Keratinocyte (primary cell): ENCODE data around the gene CTNNA2.

Experiments used
- CTCF ChIP-seq, 3 experiments: IDR thresholded peaks in 1 of 3; conservative IDR thresholded peaks in 1 of 3; optimal IDR thresholded peaks in 1 of 3; 2 replicates in 2 of 3; 3 replicates in 1 of 3; pipeline versions ENCODE3 to v1.5.1; 2011; ENCODE audit warnings: low read length in 3 of 3, mild to moderate bottlenecking in 3 of 3, moderate library complexity in 2 of 3, control low read depth in 1 of 3, inconsistent platforms in 1 of 3; ENCODE audit not compliant: insufficient read depth in 2 of 3; ENCODE audit errors: extremely low read depth in 1 of 3
- EZH2 ChIP-seq: IDR thresholded peaks from one replicate; pipeline ENCODE4 v1.6.1; 2012; ENCODE audit warnings: inconsistent platforms, mild to moderate bottlenecking, low read length, moderate library complexity

DNA sequence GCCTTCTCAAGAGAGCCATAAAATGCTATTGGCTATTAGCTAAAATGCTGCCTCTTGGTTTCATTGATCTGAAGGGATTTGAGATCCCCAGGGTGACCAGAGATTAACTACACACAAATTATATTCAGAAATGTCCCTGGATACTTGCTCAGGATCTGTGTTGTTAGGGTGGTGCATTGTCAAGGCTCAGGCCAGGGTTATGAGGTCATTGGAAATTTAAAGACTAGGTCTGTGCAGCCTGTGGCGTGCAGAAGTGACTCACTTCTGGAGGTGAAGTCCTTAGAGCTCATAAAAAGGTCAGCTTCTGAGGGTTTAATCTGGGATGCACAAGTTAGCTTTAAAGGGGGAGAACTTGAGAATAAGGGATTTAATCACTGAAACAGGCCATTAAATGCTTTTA, 768.2 kb downstream of the CTNNA2 start:
- no peak for TF ChIP-seq CTCF (optimal IDR thresholded peaks at IDR 0.05 in 1 of 3, IDR thresholded peaks at IDR 0.05 in 1 of 3, conservative IDR thresholded peaks at IDR 0.05 in 1 of 3; ENCODE audit: extremely low read depth in 1 of 3, insufficient read depth in 2 of 3, low read length in 3 of 3)
- TF ChIP-seq EZH2, result no peak
